Breast epithelium (tissue), 3 donors: Measurements from ENCODE around the gene TPM2.

ENCODE experiments used
- CTCF ChIP-seq, 3 donors: fragments of 450-650 bp; IDR thresholded peaks; one replicate each; pipeline ENCODE4 v1.5.1; 2016 to 2017; ENCODE audit warnings: antibody characterized with exemption in 3 of 3, mild to moderate bottlenecking in 3 of 3, moderate library complexity in 3 of 3
- POLR2A ChIP-seq: fragments of 450-650 bp; IDR thresholded peaks from one replicate; pipeline ENCODE4 v1.6.1; 2016; ENCODE audit warnings: antibody characterized with exemption, mild to moderate bottlenecking, moderate library complexity
- POLR2AphosphoS5 ChIP-seq, 3 donors: sonication (generic); formaldehyde crosslinking; IDR thresholded peaks; one replicate each; pipeline ENCODE4 v1.6.1; 2017; ENCODE audit warnings: antibody characterized with exemption in 3 of 3

DNA sequence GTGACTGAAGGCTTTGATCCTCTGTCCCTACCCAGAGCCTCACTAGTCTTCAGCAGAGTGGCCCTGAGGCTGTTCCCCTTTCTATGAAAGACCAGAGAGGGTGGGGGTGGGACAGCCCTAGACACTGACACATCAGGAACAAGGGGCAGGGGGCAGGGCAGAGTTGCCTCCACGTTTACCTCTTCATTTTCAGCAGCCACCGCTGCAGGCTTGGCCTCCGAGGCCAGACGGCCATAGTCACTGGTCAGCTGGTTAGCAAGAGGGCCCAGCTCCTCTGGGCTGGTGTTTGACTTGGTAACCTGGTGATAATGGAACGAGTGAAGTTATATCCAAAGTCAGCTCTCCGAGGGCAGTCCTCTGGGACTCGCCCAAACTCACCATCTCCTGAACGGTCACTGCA is 15.6 kb upstream of the TPM2 start:
- TF ChIP-seq CTCF (IDR thresholded peaks at IDR 0.05): no peak
- no peak for TF ChIP-seq POLR2A
- no peak for TF ChIP-seq POLR2AphosphoS5 (IDR thresholded peaks at IDR 0.05)
